ENCODE data around the gene TEDDM1.

DNA sequence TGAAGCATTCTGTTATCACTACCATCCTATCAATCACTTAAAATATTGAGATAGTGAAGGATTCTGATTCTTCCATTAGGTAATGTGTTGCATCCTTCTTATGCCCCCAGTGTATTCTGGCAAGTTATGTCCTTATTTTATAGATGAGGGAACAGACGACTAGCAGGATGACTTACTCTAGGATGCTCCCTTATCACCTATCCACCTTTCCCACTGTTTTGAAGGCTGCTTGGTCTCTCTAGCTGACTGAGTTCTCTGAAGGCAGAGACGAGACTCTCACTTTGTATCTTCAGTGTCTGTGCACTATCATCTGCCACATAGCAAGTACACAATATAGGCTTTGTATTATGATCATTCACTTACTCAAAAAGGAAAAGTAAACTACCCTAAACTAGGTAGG, 12.9 kb downstream of the TEDDM1 start:
- TF ChIP-seq POLR2A (IDR thresholded peaks at IDR 0.05; ENCODE audit: insufficient read depth in 1 of 2, low read depth in 2 of 2, low read length in 2 of 2) (0 out of 4 replicates have a peak, but pooled peaks of 1 of the 2 experiments have one; percentile 17), RBFOX2 (IDR thresholded peaks at IDR 0.05; ENCODE audit: low read depth, low read length) (no peak), CHD2 (IDR thresholded peaks at IDR 0.05; ENCODE audit: low read depth, low read length) (no peak), ZNF7 (CRISPR knock-in tag; IDR thresholded peaks at IDR 0.05) (no peak)
- TF ChIP-seq, protein P1, sequence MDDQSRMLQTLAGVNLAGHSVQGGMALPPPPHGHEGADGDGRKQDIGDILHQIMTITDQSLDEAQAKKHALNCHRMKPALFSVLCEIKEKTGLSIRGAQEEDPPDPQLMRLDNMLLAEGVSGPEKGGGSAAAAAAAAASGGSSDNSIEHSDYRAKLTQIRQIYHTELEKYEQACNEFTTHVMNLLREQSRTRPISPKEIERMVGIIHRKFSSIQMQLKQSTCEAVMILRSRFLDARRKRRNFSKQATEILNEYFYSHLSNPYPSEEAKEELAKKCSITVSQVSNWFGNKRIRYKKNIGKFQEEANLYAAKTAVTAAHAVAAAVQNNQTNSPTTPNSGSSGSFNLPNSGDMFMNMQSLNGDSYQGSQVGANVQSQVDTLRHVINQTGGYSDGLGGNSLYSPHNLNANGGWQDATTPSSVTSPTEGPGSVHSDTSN (CRISPR knock-in tag; IDR thresholded peaks at IDR 0.05; ENCODE audit: borderline replicate concordance), result no peak
